ENCODE measurements around the gene STRBP. TPM values are rescaled to one million over a fixed set of nuclear protein-coding genes. Genes with fewer than 3 reads are reported as not detected.

The STRBP gene
- total and polyA plus RNA-seq, 2 donors from 2014 or later: 21.6 to 30.7 TPM

DNA sequence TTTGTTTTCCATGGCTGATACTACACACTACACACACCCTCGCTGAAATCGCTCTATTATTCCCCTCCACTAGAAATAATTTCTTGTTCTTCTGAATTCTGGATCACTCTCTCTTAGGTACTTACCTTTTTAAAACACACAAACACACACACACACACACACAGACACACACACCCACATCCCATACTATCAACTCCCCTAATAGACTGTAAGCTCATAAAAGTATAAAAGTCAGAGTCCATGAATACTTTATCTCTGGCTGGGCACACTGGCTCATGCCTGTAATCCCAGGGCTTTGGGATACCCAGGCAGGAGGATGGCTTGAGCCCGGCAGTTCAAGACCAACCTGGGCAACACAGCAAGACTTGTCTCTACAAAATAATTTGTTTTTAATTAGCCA lies 11.1 kb downstream of the STRBP start:
- TF ChIP-seq CTCF (IDR thresholded peaks at IDR 0.05; ENCODE audit: borderline replicate concordance, extremely low read depth, insufficient read depth): no peak
- DNase-seq: no peak
- no peaks in the 10 kb centered on the region for H3K4me1 ChIP-seq (ENCODE audit: control insufficient read depth in 2 of 3, insufficient read depth in 2 of 3, low read depth in 1 of 3, low read length in 3 of 3)
- no peaks in the 10 kb centered on the region for H3K27me3 ChIP-seq (ENCODE audit: control insufficient read depth, insufficient read depth, low read length)
- H3K9me3 ChIP-seq (ENCODE audit: control insufficient read depth in 2 of 3, insufficient read depth in 1 of 3, low read length in 3 of 3): no peaks in the 10 kb centered on the region
- H3K27ac ChIP-seq (ENCODE audit: low read depth in 2 of 2, low read length in 2 of 2): no peak overlapping the region
- intact Hi-C loops (cut with DNase I): no loop called here
- H3K9ac ChIP-seq (ENCODE audit: low read length in 3 of 3): no peak overlapping the region
- no peak for FAIRE-seq
- H3K4me3 ChIP-seq (ENCODE audit: low read length in 3 of 3): no peak overlapping the region
- no peaks in the 10 kb centered on the region for H3K36me3 ChIP-seq (ENCODE audit: control insufficient read depth in 2 of 3, insufficient read depth in 3 of 3, low read length in 3 of 3)

GRCh38 chr9:123255718-123256117 lies 12.7 kb downstream of the STRBP start:
- no peak for FAIRE-seq

DNA sequence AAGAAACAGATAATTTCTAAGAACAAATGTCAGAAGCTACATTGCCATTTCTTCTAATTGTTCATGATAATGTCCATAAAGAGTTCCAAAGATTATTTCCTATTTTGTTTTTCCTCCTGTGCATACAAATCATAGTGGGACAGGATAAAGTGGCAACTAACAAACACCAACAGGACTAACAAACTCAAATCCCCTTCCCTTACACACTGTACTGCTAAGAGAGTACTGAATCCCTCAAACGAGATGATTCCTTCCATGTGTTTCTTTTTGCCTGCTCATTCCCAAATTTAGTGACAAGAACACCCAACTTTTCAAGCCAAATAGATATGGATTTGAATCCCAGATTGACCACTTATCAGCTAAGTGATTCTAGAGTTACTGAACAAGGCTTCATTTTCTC lies 15.2 kb downstream of the STRBP start:
- H3K4me1 ChIP-seq (ENCODE audit: control insufficient read depth in 2 of 3, insufficient read depth in 2 of 3, low read depth in 1 of 3, low read length in 3 of 3): no peaks in the 10 kb centered on the region
- intact Hi-C loops (cut with DNase I): no loop called here
- no peaks in the 10 kb centered on the region for H3K27me3 ChIP-seq (ENCODE audit: control insufficient read depth, insufficient read depth, low read length)
- no peaks in the 10 kb centered on the region for H3K9me3 ChIP-seq (ENCODE audit: control insufficient read depth in 2 of 3, insufficient read depth in 1 of 3, low read length in 3 of 3)
- no peak for TF ChIP-seq CTCF (IDR thresholded peaks at IDR 0.05; ENCODE audit: borderline replicate concordance, extremely low read depth, insufficient read depth)
- H3K36me3 ChIP-seq (ENCODE audit: control insufficient read depth in 2 of 3, insufficient read depth in 3 of 3, low read length in 3 of 3): no peaks in the 10 kb centered on the region
- H3K9ac ChIP-seq (ENCODE audit: low read length in 3 of 3): no peak overlapping the region
- no peak overlapping the region for H3K4me3 ChIP-seq (ENCODE audit: low read length in 3 of 3)
- H3K27ac ChIP-seq (ENCODE audit: low read depth in 2 of 2, low read length in 2 of 2): no peak overlapping the region
- FAIRE-seq: no peak
- no peak for DNase-seq

More at GRCh38 chr9:123255718-123256117, 12.7 kb downstream of the STRBP start:
- Histone ChIP-seq H3K4me1 (ENCODE audit: control insufficient read depth in 2 of 3, insufficient read depth in 2 of 3, low read depth in 1 of 3, low read length in 3 of 3) (no peaks in the 10 kb centered on the region), H3K27me3 (ENCODE audit: control insufficient read depth, insufficient read depth, low read length) (no peaks in the 10 kb centered on the region), H3K4me3 (ENCODE audit: low read length in 3 of 3) (no peak overlapping the region), H3K36me3 (ENCODE audit: control insufficient read depth in 2 of 3, insufficient read depth in 3 of 3, low read length in 3 of 3) (no peaks in the 10 kb centered on the region), H3K9me3 (ENCODE audit: control insufficient read depth in 2 of 3, insufficient read depth in 1 of 3, low read length in 3 of 3) (no peaks in the 10 kb centered on the region), H3K27ac (ENCODE audit: low read depth in 2 of 2, low read length in 2 of 2) (no peak overlapping the region), H3K9ac (ENCODE audit: low read length in 3 of 3) (no peak overlapping the region)
- DNase-seq: no peak
- intact Hi-C loops (cut with DNase I): no loop called here
- TF ChIP-seq CTCF (IDR thresholded peaks at IDR 0.05; ENCODE audit: borderline replicate concordance, extremely low read depth, insufficient read depth): no peak

- FAIRE-seq: no peak
- H3K9me3 ChIP-seq (ENCODE audit: control insufficient read depth in 2 of 3, insufficient read depth in 1 of 3, low read length in 3 of 3): no peaks in the 10 kb centered on the region
- H3K4me3 ChIP-seq (ENCODE audit: low read length in 3 of 3): no peak overlapping the region
- no peak overlapping the region for H3K27ac ChIP-seq (ENCODE audit: low read depth in 2 of 2, low read length in 2 of 2)
- H3K36me3 ChIP-seq (ENCODE audit: control insufficient read depth in 2 of 3, insufficient read depth in 3 of 3, low read length in 3 of 3): no peaks in the 10 kb centered on the region
- intact Hi-C loops (cut with DNase I): no loop called here
- no peaks in the 10 kb centered on the region for H3K4me1 ChIP-seq (ENCODE audit: control insufficient read depth in 2 of 3, insufficient read depth in 2 of 3, low read depth in 1 of 3, low read length in 3 of 3)
- H3K27me3 ChIP-seq (ENCODE audit: control insufficient read depth, insufficient read depth, low read length): no peaks in the 10 kb centered on the region
- no peak for DNase-seq
- TF ChIP-seq CTCF (IDR thresholded peaks at IDR 0.05; ENCODE audit: borderline replicate concordance, extremely low read depth, insufficient read depth): no peak
- H3K9ac ChIP-seq (ENCODE audit: low read length in 3 of 3): no peak overlapping the region
These were observed 16.6 kb downstream of the STRBP start for GRCh38 chr9:123251741-123252140.

Data from kidney (tissue), 14 donors.